ENCODE measurements around the gene MMP26.

MMP26 gene

DNA sequence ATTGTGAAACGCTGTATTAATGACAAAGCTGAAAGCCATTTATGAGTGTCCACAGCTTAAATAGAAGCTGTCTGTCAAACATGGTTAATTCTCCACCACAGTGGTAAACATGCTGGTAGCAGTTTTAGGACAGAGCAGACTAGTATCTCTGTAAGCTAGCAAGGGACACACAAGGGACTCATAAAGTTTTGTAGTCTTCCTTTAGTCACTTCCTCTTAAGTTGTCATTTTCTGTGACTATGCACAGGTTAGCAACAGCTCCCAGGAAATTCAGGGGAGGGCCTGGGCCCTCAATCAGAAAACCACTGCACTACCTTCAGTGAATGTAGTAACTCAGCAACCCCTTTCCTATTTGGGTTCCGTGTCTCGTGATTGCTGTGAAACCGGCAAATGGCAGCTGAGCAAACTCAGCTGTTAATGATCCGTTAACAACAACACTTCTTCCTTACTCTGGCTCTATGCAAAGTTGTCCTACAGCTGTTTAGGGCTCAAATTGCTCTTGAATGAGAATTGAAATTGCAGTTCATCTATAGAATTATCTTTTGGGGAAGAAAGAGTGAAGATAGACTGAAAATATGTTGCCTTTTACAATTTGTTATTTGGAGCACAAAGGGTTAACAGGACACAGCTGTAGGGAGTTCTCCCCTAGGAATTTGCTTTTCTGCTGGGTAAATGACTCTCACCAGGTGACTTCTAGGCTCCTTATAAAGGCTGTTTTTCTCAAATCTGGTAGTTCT is at the start of gene MMP26:
Gene MMP26, plus strand, starts transcription at position 731 of the 736 bp plus-strand sequence.
- in situ Hi-C loops (cut with HindIII; ENCODE audit: low sequenced_read_pairs), result no loop called here

DNA sequence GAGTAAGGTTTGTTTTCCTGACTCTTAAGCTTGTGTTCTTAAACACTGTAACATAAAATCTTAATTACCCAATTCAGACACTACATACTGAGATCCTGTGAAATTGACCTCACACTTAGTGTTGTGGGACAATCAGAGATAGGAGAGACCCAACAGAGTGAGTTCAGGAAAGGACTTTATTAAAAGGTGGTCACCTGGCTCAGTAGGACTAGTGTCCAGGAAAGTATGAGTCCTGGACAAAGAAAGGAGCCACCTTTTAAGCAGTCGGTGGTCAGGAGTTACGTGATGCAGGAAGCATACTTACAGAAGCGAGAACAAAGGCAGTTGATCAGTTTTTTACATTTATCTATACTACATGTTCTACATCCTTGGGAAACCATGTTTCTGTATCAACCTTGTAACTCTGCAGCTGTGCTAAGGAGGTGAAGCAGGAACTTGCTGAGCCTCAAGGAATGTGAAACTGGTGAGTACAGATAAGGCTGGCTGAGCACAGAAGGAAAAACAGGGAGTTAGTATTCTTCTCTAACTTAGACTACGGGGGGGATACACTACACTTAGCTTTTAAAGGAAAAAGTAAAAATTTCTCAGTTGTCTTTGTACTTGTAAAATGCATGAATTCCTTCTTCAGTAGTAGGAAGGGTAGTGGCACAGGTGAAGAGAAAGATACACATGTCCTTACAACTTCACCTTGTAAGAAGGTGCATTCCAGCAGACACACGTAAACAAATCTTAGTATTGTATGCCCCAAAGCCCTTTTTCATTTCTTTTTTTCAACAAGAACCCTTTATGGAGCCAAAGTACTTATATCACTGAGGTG is 45.7 kb upstream of the MMP26 start:
- in situ Hi-C loops (cut with HindIII; ENCODE audit: low sequenced_read_pairs), result no loop called here

DNA sequence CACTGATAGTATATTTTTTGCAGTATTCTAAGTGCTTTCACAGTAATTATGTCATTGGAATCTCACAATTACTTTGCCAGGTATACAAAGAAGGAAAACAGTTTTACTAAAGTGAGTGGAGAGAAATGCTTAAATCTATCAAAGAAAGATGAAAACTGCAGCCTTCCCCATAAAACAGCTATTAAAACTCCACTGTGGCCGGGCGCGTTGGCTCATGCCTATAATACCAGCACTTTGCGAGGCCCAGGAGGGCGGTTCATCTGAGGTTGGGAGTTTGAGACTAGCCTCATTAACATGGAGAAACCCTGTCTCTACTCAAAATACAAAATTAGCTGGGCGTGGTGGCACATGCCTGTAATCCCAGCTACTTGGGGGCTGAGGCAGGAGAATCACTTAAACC is 41.7 kb upstream of the MMP26 start:
- in situ Hi-C loops (cut with HindIII; ENCODE audit: low sequenced_read_pairs), result no loop called here

DNA sequence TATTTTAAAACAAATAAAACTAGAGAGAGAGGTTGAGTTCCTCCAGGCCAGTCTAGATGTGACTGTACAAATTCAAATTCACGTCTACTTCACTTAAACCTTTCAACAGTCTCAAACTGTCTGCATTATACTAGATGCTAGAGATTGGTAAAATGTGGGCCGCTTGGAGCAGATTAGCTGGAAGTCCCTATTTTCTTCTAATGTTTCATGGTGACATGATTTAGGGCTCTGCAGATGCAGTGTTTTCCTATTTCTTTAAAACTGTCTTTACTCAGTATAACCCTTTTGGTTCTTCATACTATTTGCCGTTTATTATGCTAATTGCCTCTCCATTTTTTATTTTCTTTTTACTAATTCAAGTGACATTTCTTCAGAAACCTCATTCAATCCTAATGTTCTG is 40.4 kb upstream of the MMP26 start:
- in situ Hi-C loops (cut with HindIII; ENCODE audit: low sequenced_read_pairs), result no loop called here

DNA sequence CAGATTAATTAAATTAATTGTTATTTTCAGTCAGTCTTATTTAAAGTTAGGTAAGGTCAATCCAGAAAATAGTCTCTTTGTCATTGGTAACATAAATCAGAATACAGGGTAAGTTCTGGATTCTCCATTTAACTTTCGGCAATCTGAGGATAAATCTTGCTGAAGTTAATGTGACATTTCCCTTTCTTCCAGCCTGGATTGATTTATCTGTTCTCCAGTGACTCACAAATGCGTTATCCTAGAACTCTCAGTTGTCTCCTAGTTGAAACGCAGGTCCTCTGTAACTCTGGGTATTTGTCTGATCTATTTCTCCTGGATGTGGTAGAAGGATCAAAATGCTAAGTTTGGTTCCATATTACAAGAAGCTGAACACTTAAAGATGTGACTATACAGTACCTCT is 39.8 kb upstream of the MMP26 start:
- in situ Hi-C loops (cut with HindIII; ENCODE audit: low sequenced_read_pairs), result no loop called here

DNA sequence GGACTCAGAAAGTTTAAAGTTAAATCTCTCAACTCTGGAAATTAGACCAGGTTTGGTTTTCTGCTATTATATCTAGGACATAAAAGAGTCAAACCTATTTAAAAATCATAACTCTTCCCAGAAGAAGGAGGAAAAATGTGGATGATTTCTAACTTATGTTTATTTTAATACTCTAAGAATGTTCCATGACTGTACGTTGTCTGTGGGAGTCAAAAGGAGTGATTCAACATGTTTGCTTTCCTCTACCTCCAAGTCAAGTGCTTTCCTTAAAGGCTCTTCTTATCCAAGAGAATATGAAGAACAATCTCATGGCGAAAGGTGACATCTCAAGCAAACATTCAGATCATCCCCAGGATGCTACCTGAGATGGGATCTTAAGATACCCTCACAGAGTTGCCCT is 39.2 kb upstream of the MMP26 start:
- in situ Hi-C loops (cut with HindIII; ENCODE audit: low sequenced_read_pairs), result no loop called here

DNA sequence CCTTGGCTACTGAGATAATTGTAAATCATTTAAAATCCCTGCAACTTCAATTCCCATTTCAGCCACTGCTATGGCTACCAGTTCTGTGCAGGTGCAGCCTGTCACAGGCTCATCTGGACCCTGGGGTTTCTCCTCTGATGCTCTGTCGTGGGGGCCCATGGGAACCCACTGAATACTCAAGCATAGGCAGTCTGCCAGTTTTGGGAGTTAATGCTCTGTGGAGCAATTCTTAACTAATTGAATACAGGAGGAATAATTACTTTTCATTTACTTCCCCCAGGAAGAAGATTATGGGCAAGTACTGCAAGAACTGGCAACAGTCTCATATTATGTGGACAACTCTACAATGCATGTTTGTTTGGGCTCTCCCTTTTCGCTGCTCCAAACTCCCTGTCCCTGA is 32.8 kb upstream of the MMP26 start:
- in situ Hi-C loops (cut with HindIII; ENCODE audit: low sequenced_read_pairs), result no loop called here

DNA sequence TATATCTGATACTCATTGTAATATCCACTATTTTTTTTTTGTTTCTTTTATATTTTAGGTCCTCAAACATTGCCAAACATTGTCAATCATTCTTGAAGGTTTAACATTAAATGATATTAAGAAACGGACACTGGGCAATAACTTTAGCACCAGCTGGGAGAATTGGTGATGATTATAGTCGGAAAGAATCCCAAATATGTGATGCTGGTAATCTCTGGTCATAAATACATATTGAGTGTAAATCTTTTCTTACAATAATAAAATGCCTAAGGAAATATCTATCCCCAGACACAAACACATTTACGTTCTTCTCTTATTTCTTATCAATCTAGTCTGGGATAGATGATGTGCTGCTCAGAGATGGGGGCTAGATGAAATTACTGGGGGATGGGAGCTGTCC is 32.1 kb upstream of the MMP26 start:
- in situ Hi-C loops (cut with HindIII; ENCODE audit: low sequenced_read_pairs), result no loop called here

DNA sequence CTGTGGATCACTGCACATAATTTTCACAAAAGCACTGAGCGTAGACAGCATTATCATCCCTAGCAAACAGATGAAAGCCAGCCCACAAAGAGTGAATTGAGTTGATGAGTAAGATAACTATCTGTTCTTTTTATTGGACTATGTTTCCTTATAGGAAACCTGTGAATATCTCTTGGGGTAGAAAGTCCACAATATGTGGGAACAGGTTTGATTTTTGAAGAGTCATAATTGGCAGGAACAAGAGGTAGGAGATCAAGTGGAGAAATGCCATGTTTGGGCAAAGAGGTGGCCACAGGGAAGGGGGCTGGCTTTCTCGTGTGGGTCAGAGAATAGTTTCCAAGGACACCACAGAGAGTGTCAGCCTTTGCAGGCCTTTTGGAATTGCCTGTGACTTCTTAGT is 30.8 kb upstream of the MMP26 start:
- in situ Hi-C loops (cut with HindIII; ENCODE audit: low sequenced_read_pairs), result no loop called here

DNA sequence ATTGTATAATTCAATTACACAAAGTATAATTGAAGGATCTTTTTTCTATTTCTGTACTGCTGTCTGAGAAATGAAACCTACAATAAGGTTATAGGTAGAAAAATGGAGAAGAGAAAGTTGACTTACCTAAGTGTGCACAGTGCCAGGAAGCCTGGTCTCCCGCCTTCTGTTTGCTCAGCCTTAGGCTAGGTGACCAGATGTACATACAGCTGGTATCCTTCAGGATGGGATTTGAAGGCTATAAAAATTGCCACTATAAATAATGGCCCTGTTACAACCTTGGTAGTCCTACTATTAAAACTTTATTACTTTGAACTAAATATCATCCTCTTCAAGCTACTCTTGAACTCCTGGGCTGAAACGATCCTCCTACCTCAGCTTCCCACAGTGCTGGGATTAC is 26.6 kb upstream of the MMP26 start:
- in situ Hi-C loops (cut with HindIII; ENCODE audit: low sequenced_read_pairs), result no loop called here

DNA sequence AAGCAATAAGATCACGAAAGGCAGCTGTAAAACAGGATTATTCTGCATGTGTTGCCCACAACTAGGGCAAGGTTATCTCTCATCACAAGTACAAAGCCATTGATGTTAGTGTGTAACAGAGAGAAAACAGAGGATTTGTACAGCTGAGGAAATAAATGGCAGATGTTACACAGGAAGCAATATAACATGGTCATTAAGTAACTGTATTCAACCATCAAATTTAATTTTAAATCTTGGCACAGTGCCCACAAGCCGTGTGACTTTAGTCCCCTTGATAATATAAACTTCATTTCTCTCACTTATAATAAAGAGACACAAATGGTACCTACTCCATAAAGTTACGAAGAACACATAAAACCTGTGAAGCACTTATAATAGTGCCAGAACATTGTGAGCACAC is 24.2 kb upstream of the MMP26 start:
- in situ Hi-C loops (cut with HindIII; ENCODE audit: low sequenced_read_pairs), result no loop called here

DNA sequence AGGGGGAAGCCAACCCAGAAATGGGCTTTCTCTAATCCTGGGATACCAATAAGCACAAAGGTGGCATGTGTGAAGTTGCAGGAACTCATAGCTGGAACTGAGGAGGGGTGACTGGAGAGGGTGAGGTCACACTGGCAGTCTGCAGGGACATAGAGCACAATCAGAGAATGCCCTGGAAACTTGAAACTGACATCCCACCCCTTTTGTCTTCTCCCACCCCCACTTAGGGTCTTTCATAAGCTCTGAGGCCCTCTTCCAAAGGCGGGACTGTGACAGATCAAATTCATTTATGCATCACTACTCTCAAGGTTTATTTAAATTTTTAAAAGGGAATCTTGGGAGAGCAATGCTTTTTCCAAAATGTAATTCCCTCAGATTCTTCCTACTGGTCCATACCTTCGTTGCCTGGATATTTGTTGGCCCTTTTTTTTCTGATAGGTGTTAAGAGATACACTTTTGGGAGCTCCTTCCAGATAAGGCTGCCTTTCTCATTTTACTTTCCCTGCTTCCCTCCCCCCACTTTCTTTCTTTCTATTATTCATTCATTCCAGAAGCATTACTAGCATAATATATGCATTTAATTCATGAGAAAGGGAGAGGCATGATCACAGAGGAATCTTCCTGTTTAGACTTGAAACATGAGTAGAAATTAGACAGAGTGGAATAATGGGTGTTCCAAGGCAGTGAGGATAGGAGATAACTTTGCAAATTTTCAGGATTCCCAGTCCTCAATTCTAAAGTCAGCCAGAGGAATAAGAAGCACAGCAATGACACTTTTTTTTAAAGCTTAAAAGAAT is 21.8 kb upstream of the MMP26 start:
- in situ Hi-C loops (cut with HindIII; ENCODE audit: low sequenced_read_pairs), result no loop called here

DNA sequence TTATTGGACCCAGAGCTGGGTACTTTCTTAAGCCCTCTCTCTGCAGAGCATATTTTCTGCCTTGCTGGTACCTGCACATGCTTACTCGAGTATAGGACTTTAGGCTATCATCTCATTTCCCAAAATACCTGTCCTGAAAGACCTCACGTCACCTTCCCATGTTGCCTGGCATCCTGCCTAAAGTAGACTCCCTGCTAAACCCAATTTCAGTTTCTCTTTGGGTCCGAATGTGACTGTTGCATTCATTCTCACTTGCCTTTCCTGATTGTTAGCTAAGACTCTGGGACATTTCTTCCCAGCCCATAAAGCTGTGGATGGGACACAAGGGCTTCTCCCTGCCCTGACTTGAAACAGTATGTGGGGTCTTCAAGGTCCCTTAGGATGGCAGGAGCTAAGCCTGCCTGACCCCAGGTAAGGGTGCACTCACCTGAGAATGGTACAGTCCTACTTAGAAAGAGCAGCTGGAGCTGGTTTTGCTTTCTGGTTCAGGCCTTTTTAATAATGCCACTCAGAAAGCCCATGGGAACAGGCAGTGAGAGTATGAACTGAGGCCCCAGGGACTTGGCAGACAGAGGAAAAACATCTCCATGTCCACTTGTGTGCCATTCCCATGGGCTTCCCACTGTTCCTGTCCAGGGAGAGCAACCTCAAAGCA is 19.8 kb upstream of the MMP26 start:
- in situ Hi-C loops (cut with HindIII; ENCODE audit: low sequenced_read_pairs), result no loop called here

DNA sequence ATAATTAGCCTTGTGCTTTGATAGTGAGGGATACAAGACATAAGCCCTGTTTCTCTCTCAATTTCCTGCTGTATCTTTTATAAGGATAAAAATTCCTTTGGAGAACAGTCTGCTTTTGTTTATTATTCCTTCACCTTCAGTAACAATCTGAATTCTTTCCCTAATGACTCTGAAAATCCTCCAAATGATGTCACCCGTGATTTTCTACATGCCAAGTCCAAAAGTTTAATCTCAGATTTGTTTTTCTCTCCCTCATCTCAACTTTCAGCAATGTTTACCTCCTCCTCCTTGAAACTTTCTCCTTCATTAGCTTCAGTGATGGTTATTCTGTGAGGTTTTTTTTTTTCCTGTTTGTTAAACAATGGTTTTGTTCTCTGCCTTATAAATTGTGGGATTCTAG is 9.1 kb upstream of the MMP26 start:
- in situ Hi-C loops (cut with HindIII; ENCODE audit: low sequenced_read_pairs), result no loop called here

DNA sequence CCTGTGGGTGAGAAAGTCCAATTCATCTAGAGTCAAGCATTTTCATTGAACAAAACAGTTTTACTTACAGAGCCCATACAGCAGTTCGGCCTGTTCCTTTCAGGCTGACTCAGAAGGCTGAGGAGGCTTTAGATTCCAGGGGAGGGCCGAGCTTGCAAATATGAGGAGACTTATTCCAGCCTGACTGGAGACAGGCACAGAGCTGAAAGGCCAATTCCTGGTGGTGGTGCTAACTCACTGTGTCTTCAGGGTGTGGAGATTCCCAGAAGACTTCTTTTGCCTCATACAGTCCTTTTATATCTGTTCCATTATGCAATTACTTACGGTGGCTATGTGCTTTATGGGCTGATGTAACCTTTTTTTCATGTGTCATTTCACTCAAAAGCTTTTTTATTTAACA is 7.0 kb upstream of the MMP26 start, which contains the start of gene OR51E2:
Gene OR51E2, minus strand, starts transcription at position 269 of the 400 bp plus-strand sequence. CDS start 15,142 bp downstream, outside the sequence.
- in situ Hi-C loops (cut with HindIII; ENCODE audit: low sequenced_read_pairs), result no loop called here

DNA sequence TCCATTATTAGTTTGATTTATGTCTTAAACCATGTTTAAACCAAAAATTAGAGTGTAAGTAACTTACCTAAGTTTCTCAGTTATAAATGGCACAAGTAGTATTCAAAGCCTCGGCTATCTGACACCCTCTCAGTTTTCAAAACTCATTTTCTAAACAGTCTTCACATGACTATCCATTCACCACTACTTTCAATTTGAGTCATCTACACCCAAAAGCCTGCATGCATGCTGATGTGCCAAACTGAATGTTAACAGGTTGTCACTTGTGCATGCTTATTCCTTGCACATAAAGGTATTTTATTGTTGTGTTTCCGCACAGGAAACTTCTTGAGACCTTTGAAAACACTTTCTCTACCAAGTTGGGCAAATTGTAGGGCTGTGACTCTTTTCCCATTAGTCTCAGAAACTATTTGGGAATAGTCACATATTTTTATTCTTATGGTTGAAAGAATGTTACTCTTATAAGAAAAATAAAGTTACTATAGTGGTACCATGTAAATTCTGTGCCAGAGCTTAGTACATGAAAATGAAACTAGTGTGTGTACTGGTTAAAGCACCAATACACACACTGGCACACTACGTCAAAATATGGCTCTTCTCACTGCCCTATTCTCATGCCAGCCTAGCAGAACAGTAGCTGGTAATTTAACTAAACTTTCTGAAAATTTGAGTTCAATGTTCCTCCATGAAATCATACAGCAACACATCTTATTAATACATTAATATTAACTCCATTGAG is 4.7 kb upstream of the MMP26 start:
- in situ Hi-C loops (cut with HindIII; ENCODE audit: low sequenced_read_pairs), result no loop called here

DNA sequence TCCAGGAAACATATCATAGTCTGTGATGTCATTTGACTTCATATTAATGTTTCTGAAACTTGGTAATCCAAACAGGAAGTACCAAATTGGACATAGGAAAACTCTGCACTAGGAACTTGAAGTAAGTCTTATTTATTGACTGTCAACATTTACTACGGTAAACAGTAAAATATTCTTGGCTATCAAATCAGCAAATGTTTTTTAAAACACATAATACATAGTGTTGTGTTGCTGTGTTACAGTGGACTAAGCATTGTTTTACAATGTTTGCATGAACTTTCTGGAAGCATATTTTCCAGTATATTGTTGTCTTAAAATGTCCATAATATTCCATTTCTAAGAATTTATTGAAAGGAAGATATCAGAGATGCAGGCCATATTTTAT is 4.2 kb upstream of the MMP26 start:
- in situ Hi-C loops (cut with HindIII; ENCODE audit: low sequenced_read_pairs), result no loop called here

DNA sequence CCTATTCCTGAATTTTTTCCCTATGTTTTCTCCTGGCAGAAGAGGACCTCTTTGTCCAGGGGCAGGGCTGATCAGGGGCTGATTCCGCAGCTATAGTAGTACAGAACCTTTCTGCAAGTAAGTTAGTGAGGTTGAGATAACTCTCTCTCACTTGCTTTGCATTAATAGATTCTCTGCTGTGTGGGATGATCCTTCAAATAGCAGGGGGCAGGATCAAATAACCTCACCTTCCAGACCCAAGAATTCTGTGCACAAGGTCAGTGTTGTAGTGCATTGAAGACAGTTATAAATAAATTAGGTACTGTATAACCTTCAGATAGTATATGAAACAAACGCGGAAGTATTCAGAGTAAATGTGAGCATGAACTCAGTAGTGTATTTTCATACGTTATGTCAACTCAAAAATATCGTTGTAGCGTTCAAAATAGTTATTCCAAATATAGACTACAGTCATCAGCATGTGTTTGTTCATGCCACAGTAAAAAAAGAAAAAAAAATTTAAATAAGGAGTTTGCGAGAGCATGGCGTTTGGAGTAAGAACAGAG is 278 bp downstream of the MMP26 start:
- in situ Hi-C loops (cut with HindIII; ENCODE audit: low sequenced_read_pairs), result no loop called here

DNA sequence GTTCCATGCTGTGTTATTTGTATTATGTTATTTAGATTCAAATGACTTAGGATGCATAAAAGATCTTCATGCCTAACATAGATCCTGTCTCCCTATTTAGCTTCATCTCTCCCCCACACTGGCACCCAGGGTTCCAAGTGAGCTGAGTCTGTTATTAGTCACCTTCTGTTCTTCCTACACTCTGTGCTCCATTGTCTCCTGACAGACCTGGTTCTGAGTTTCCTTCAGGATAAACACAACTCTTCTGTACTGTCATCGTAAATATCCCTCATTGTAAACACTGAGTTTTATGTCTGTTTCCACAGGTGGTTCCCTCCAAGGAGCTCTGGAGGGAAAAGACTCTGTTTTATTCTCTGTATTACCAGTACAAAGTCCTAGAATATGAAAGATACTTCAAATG is 8.7 kb downstream of the MMP26 start:
- in situ Hi-C loops (cut with HindIII; ENCODE audit: low sequenced_read_pairs), result no loop called here

DNA sequence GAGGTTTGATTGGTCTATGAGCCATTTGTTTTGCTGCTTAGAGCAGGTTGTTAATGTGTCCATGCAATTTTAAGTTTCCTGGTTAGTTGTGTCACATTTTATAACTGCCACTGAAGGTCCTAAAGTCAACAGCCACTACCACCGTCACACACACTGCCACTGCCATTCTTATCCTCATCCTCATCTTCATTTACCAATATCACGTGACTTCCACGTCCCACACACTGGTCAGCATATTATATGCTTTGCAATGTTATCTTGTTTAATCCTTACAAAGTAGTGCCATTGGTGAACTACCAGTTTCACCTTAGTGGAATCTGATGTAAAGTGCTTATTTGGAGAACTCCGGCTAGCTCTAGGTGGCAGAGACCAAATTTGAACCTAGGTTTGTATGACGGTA is 9.7 kb downstream of the MMP26 start:
- in situ Hi-C loops (cut with HindIII; ENCODE audit: low sequenced_read_pairs), result no loop called here
